ENCODE results near the gene COL9A2. TPM values are rescaled to one million over a fixed set of nuclear protein-coding genes. Genes with fewer than 3 reads are reported as not detected.

COL9A2 gene
- total RNA-seq, 2 experiments from 2014 or later, result 2.4 to 3.0 TPM

DNA sequence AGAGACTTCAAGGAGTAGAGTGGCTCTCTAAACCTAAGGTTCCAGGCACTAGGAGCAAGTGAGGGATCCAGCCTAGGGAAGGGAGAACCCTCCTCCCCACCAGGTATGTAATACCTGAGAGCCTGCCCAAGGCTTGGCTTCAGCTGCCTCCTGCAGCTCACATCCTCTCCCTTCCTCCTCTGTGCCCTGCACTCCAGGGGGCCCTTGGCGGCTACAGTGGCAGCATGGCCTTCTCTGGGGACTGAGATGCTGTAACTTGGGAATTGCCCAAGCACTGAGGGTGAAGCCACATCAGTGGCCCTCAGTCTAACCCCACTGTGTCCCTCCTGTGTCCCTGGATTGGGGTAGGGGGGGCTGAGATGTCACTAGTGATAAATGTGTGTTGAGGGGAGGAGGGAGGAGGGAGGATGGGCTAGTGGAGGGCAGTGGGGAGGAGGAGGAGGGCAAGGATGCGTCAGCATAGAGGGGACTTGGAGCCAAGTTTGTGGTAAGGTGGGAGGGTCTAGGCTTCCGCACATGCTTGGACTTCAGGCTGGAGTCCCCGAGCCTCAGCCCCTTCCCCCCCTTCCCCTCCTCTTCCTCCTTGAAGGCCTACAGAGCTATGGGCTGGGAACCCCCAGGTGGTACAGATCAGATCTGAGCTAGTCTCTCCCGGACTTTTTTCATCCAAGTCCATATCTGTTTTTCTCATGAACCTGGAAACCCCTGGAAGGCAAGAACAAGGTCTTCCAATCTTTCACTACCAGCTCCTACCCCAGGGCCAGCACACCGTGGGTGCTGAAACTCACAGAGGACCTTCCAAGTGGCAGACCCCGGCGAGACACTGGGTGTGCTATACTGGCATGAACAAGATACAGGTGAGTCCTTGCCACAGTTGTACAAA lies 17.5 kb downstream of the COL9A2 start:
- H3K36me3 ChIP-seq (ENCODE audit: insufficient read depth, low read length), result no peaks in the 10 kb centered on the region
- H3K4me3 ChIP-seq (ENCODE audit: low read length), result no peak overlapping the region
- POLR2A ChIA-PET, result no interaction called here
- TF ChIP-seq, protein P1, sequence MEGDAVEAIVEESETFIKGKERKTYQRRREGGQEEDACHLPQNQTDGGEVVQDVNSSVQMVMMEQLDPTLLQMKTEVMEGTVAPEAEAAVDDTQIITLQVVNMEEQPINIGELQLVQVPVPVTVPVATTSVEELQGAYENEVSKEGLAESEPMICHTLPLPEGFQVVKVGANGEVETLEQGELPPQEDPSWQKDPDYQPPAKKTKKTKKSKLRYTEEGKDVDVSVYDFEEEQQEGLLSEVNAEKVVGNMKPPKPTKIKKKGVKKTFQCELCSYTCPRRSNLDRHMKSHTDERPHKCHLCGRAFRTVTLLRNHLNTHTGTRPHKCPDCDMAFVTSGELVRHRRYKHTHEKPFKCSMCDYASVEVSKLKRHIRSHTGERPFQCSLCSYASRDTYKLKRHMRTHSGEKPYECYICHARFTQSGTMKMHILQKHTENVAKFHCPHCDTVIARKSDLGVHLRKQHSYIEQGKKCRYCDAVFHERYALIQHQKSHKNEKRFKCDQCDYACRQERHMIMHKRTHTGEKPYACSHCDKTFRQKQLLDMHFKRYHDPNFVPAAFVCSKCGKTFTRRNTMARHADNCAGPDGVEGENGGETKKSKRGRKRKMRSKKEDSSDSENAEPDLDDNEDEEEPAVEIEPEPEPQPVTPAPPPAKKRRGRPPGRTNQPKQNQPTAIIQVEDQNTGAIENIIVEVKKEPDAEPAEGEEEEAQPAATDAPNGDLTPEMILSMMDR (IDR thresholded peaks at IDR 0.05), result no peak
- Mint-ChIP-seq H3K27me3 (no peaks in the 10 kb centered on the region), H3K4me1 (ENCODE audit: low read depth) (no peaks in the 10 kb centered on the region), H3K4me3 (no peak overlapping the region), H3K36me3 (ENCODE audit: low read depth) (no peaks in the 10 kb centered on the region), H3K27ac (no peak overlapping the region), H3K9me3 (no peaks in the 10 kb centered on the region)
- H3K4me1 ChIP-seq (ENCODE audit: insufficient read depth, low read length), result no peaks in the 10 kb centered on the region
- no peak for DNase-seq
- ATAC-seq (ENCODE audit: poor library complexity), result no peak
- H3K27me3 ChIP-seq (ENCODE audit: control insufficient read depth in 1 of 2, insufficient read depth in 2 of 2, low read length in 2 of 2), result no peaks in the 10 kb centered on the region
- intact Hi-C loops (cut with DNase I, micrococcal nuclease), result no loop called here
- CTCF ChIA-PET, result interaction anchor here (0.6 kb wide), 1 partner anchor 23 kb away, joined by 3 read pairs; no protein-coding TSS in a partner anchor
- H3K9me3 ChIP-seq (ENCODE audit: control insufficient read depth in 1 of 2, insufficient read depth in 1 of 2, low read length in 2 of 2), result no peaks in the 10 kb centered on the region
- H3K27ac ChIP-seq (ENCODE audit: low read depth in 1 of 2, low read length in 2 of 2), result no peak overlapping the region

DNA sequence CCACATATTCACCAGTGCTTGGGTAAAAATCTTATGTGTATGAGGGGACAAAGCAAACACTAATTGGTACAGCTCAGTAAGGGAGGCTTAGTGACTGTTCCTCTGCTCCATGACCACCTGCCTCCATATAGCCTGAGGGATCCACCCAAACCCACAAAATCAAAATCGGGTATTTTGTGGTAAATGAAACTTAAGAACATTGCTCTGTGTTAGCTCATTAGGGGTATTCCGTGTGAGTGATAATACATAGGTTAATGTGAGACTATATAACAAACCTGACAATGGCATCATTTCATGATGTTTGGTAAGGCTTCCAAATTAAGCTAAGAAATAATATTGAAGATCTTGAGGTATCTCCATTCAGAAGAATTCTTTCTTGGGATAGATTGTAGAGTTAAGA lies 25.8 kb downstream of the COL9A2 start:
- H3K36me3 ChIP-seq (ENCODE audit: insufficient read depth, low read length), result peaks cover 59% of the 10 kb centered on the region
- H3K9me3 Mint-ChIP-seq, result no peaks in the 10 kb centered on the region
- H3K27me3 Mint-ChIP-seq, result no peaks in the 10 kb centered on the region
- POLR2A ChIA-PET, result no interaction called here
- H3K4me1 Mint-ChIP-seq (ENCODE audit: low read depth), result no peaks in the 10 kb centered on the region
- DNase-seq, result no peak
- intact Hi-C loops (cut with DNase I, micrococcal nuclease), result no loop called here
- TF ChIP-seq, protein P1 (IDR thresholded peaks at IDR 0.05), result no peak
- H3K36me3 Mint-ChIP-seq (ENCODE audit: low read depth), result peaks cover 54% of the 10 kb centered on the region
- no peak overlapping the region for H3K27ac Mint-ChIP-seq
- no peaks in the 10 kb centered on the region for H3K9me3 ChIP-seq (ENCODE audit: control insufficient read depth in 1 of 2, insufficient read depth in 1 of 2, low read length in 2 of 2)
- no peak overlapping the region for H3K4me3 ChIP-seq (ENCODE audit: low read length)
- no peak overlapping the region for H3K4me3 Mint-ChIP-seq
- no peak overlapping the region for H3K27ac ChIP-seq (ENCODE audit: low read depth in 1 of 2, low read length in 2 of 2)
- no peaks in the 10 kb centered on the region for H3K4me1 ChIP-seq (ENCODE audit: insufficient read depth, low read length)
- H3K27me3 ChIP-seq (ENCODE audit: control insufficient read depth in 1 of 2, insufficient read depth in 2 of 2, low read length in 2 of 2), result no peaks in the 10 kb centered on the region
- no peak for ATAC-seq (ENCODE audit: poor library complexity)
- CTCF ChIA-PET, result interaction anchor here (1.9 to 2.7 kb wide), 2 partner anchors 24 to 138 kb away, joined by 6 to 8 read pairs; no protein-coding TSS in a partner anchor

DNA sequence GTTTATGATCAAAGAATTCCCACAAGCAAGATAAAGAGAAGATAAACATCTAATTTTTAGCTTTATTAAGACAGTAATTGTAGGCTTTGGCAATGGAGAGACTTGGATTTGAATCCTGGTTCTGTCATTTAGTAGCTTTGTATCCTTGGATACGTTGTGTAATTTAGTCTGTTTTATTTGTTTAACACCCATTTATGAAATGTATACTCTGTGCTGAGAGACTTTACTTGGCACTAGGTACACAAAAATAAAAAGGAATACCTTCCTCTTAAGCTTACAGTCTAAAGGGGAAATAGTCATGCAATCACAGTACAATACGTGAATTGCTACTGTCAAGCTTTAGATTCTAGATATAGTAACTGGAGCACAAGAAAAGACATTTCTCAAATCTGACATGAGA lies 35.2 kb downstream of the COL9A2 start:
- Mint-ChIP-seq H3K4me3 (no peak overlapping the region), H3K27ac (no peak overlapping the region), H3K4me1 (ENCODE audit: low read depth) (no peaks in the 10 kb centered on the region), H3K9me3 (no peaks in the 10 kb centered on the region), H3K36me3 (ENCODE audit: low read depth) (peaks cover 54% of the 10 kb centered on the region), H3K27me3 (no peaks in the 10 kb centered on the region)
- ChIA-PET CTCF (interaction anchor here (1.4 to 1.6 kb wide), 3 partner anchors 57 to 138 kb away, joined by 3 to 7 read pairs (median 5); no protein-coding TSS in a partner anchor), POLR2A (no interaction called here)
- H3K36me3 ChIP-seq (ENCODE audit: insufficient read depth, low read length), result peaks cover 26% of the 10 kb centered on the region
- no peak overlapping the region for H3K4me3 ChIP-seq (ENCODE audit: low read length)
- no peak overlapping the region for H3K27ac ChIP-seq (ENCODE audit: low read depth in 1 of 2, low read length in 2 of 2)
- no peaks in the 10 kb centered on the region for H3K27me3 ChIP-seq (ENCODE audit: control insufficient read depth in 1 of 2, insufficient read depth in 2 of 2, low read length in 2 of 2)
- no peak for DNase-seq
- no peaks in the 10 kb centered on the region for H3K4me1 ChIP-seq (ENCODE audit: insufficient read depth, low read length)
- TF ChIP-seq, protein P1 (IDR thresholded peaks at IDR 0.05), result no peak
- H3K9me3 ChIP-seq (ENCODE audit: control insufficient read depth in 1 of 2, insufficient read depth in 1 of 2, low read length in 2 of 2), result no peaks in the 10 kb centered on the region
- intact Hi-C loops (cut with DNase I, micrococcal nuclease), result loop anchor here in 1 of 2 experiments (2.0 kb wide), 1 partner anchor 57 kb away; no protein-coding TSS in a partner anchor
- ATAC-seq (ENCODE audit: poor library complexity), result no peak

All from CD4-positive, alpha-beta T cell (primary cell).